Panc1 (cell line): ENCODE results near the gene MPZL1.

Source experiments
- CTCF ChIP-seq: fragments of 450-650 bp; IDR thresholded peaks from 2 replicates; pipeline ENCODE4 v1.5.1; 2017; ENCODE audit warnings: mild to moderate bottlenecking
- TF ChIP-seq, protein P1 (sequence below), 2 experiments: IDR thresholded peaks; 2 replicates each; pipeline ENCODE4 v1.6.1; 2011 to 2012; ENCODE audit warnings: low read depth in 2 of 2, control low read depth in 1 of 2, low read length in 1 of 2, mild to moderate bottlenecking in 1 of 2, moderate library complexity in 1 of 2; ENCODE audit not compliant: insufficient read depth in 1 of 2

DNA sequence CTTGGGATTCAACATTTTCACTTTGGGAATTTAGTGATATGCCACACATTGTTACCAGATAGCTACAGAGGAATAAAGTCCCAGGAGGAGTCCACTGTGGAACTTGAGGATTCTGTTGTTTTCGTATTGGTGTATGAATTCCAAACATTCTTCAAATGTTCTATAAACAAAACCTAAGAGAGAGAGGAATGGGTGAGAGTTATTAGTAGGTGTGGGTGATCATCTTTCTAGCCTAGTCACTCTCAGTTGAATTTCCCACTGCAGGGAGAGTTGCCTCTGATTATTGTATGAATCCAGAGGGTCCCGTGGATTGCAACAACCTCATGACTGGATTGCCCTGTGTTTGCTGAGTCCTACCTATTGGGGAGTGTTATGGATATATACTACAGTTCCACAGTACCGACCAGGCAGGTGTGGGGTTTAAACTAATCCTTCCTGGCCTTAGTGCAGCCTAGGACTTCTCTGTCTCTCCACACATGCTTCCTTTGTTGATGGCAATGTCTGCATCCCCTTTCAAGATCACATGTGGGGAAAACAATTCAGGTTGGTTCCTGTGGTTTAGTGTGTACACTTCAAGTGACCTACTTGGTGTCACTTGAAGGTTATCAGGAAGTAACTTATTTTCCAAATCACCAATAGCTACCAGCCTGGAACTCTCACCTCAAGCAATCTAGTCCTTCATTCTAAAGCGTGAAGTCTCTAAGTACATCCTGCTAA, 100.3 kb downstream of the MPZL1 start:
- TF ChIP-seq CTCF, result no peak
- TF ChIP-seq, protein P1, sequence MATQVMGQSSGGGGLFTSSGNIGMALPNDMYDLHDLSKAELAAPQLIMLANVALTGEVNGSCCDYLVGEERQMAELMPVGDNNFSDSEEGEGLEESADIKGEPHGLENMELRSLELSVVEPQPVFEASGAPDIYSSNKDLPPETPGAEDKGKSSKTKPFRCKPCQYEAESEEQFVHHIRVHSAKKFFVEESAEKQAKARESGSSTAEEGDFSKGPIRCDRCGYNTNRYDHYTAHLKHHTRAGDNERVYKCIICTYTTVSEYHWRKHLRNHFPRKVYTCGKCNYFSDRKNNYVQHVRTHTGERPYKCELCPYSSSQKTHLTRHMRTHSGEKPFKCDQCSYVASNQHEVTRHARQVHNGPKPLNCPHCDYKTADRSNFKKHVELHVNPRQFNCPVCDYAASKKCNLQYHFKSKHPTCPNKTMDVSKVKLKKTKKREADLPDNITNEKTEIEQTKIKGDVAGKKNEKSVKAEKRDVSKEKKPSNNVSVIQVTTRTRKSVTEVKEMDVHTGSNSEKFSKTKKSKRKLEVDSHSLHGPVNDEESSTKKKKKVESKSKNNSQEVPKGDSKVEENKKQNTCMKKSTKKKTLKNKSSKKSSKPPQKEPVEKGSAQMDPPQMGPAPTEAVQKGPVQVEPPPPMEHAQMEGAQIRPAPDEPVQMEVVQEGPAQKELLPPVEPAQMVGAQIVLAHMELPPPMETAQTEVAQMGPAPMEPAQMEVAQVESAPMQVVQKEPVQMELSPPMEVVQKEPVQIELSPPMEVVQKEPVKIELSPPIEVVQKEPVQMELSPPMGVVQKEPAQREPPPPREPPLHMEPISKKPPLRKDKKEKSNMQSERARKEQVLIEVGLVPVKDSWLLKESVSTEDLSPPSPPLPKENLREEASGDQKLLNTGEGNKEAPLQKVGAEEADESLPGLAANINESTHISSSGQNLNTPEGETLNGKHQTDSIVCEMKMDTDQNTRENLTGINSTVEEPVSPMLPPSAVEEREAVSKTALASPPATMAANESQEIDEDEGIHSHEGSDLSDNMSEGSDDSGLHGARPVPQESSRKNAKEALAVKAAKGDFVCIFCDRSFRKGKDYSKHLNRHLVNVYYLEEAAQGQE (IDR thresholded peaks at IDR 0.05; ENCODE audit: insufficient read depth in 1 of 2, low read depth in 2 of 2, low read length in 1 of 2), result no peak
